Measurements from ENCODE around the gene PXYLP1. TPM values are rescaled to one million over a fixed set of nuclear protein-coding genes. Genes with fewer than 3 reads are reported as not detected.

The PXYLP1 gene
- total and polyA plus RNA-seq, 3 experiments from 2014 or later, result 6.6 to 9.5 (median 7.6) TPM

DNA sequence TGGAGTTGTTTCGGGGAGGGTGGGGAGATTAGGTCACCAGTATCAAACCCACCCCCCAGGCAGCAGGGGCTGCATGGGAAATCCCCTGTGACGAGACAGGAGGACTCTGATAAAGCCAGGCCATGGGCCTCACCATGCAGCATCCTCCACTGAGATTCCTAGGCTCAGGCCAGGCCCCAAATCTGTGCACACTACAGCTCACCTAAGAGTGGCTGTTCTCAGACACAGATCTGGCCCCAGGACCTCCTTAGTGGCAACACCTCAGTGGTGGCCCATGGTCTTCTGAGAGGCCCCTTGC is 29.0 kb downstream of the PXYLP1 start:
- DNase-seq, result no peak
- CTCF ChIA-PET, result no interaction called here
- H3K4me1 Mint-ChIP-seq, result peaks cover 15 to 30% (median 27%) of the 10 kb centered on the region in 3 donors
- H3K27me3 Mint-ChIP-seq, result no peaks in the 10 kb centered on the region
- Histone ChIP-seq H3K36me3 (ENCODE audit: insufficient read depth, low read length) (no peaks in the 10 kb centered on the region), H3K9me3 (ENCODE audit: low read length) (no peaks in the 10 kb centered on the region), H3K27me3 (ENCODE audit: insufficient read depth, low read length, poor library complexity, severe bottlenecking) (no peaks in the 10 kb centered on the region), H3K27ac (ENCODE audit: low read depth, low read length) (no peak overlapping the region), H3K4me3 (ENCODE audit: low read length) (no peak overlapping the region), H3K4me1 (ENCODE audit: insufficient read depth, low read length) (peaks cover 12% of the 10 kb centered on the region)
- H3K27ac Mint-ChIP-seq, result peak overlapping the region in 1 of 8 donors; percentile 54
- peaks cover 0 to 34% (median 13%) of the 10 kb centered on the region in 3 donors for H3K36me3 Mint-ChIP-seq
- POLR2A ChIA-PET, result no interaction called here
- H3K9me3 Mint-ChIP-seq, result no peaks in the 10 kb centered on the region
- H3K4me3 Mint-ChIP-seq, result no peak overlapping the region

DNA sequence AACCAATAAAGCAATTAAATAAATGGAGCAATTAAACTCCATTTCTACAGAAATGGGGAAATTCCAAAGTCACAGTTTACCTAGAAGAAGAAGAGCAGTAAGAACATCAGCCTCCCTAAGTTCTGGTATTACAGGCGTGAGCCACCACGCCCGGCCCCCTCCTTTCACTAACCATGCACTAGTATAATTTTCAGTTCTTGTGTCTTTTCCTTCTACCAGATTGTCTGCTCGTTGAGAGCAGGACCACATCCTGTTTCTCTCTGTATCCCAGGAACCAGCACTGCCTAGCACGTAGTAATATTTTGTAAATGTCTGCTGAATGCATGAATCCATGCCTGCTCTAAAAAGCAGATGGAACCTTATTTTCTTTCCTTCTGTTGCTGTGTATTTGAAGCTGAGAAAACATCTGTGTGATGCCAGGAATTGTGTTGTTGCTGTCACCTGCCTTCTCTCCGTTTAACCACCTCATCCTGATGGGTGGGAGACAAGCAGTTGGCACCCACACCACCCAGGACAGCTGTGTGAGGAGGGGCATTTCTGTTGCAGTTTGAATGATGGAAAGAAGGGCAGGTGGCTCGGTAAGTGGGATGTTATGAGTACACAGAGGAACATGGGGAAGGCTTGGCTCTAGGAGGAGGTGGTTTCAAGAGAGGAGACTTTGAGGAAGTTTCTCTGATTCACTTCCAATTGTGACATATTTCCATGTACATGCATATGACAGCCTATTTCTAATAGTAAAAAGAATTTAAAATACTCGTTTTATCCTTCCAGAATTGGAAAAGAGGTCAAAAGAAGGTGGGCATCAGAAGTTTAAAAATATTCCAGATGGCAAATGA is 30.1 kb downstream of the PXYLP1 start:
- peaks cover 15 to 33% (median 27%) of the 10 kb centered on the region in 3 donors for H3K4me1 Mint-ChIP-seq
- no peaks in the 10 kb centered on the region for H3K9me3 Mint-ChIP-seq
- no peaks in the 10 kb centered on the region for H3K27me3 Mint-ChIP-seq
- Histone ChIP-seq H3K9me3 (ENCODE audit: low read length) (no peaks in the 10 kb centered on the region), H3K4me3 (ENCODE audit: low read length) (no peak overlapping the region), H3K27ac (ENCODE audit: low read depth, low read length) (no peak overlapping the region), H3K27me3 (ENCODE audit: insufficient read depth, low read length, poor library complexity, severe bottlenecking) (no peaks in the 10 kb centered on the region), H3K4me1 (ENCODE audit: insufficient read depth, low read length) (peaks cover 12% of the 10 kb centered on the region), H3K36me3 (ENCODE audit: insufficient read depth, low read length) (no peaks in the 10 kb centered on the region)
- H3K27ac Mint-ChIP-seq, result peak overlapping the region in 5 of 8 donors; percentile 11 to 88 (median 29)
- no peak for DNase-seq
- POLR2A ChIA-PET, result no interaction called here
- CTCF ChIA-PET, result no interaction called here
- H3K4me3 Mint-ChIP-seq, result no peak overlapping the region
- H3K36me3 Mint-ChIP-seq, result peaks cover 0 to 34% (median 13%) of the 10 kb centered on the region in 3 donors

DNA sequence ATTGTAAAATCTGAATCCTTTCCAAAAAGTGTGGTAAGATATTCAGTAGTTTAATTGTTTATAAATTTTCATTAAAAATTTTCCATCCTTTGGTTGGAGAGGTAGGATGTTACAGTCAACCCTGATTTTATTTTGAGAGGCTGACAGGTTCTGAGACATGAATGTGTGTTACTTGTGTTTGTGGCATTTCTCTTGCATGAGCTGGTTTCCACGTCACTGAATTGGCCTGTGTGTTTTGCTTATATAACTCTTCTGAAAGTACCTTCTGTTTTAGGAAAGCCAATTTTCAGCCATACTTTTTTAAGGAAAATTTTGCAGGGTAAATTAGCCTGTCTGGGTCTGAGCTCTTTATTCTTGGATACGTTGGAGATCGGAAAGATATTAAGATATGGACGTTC is 30.7 kb downstream of the PXYLP1 start:
- Histone ChIP-seq H3K4me3 (ENCODE audit: low read length) (no peak overlapping the region), H3K36me3 (ENCODE audit: insufficient read depth, low read length) (no peaks in the 10 kb centered on the region), H3K27me3 (ENCODE audit: insufficient read depth, low read length, poor library complexity, severe bottlenecking) (no peaks in the 10 kb centered on the region), H3K27ac (ENCODE audit: low read depth, low read length) (no peak overlapping the region), H3K4me1 (ENCODE audit: insufficient read depth, low read length) (peaks cover 13% of the 10 kb centered on the region), H3K9me3 (ENCODE audit: low read length) (no peaks in the 10 kb centered on the region)
- H3K36me3 Mint-ChIP-seq, result peaks cover 0 to 39% (median 13%) of the 10 kb centered on the region in 3 donors
- DNase-seq, result no peak
- H3K27ac Mint-ChIP-seq, result no peak overlapping the region
- H3K9me3 Mint-ChIP-seq, result no peaks in the 10 kb centered on the region
- ChIA-PET CTCF (no interaction called here), POLR2A (no interaction called here)
- H3K4me3 Mint-ChIP-seq, result no peak overlapping the region
- peaks cover 21 to 40% (median 33%) of the 10 kb centered on the region in 3 donors for H3K4me1 Mint-ChIP-seq
- H3K27me3 Mint-ChIP-seq, result no peaks in the 10 kb centered on the region

DNA sequence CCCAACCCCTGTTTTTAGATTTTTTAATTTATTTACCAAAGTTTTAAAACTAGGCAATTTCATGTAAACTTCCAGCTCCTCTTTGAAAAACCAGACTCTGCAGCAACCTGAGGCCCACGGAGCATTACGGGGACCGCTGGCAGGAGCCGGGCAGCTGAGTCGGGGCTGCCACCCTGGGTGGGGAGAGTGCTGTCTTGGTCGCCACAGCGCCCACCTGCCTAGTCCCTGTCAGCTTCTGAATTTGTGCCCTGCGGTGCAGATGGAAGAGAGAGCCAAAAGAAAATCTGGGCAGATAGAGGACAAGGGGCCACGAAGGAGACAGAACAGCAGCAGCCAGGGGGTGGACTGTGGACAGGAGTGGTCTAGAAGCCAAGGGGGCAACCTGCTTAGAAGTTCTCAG is 34.6 kb downstream of the PXYLP1 start:
- peak overlapping the region; percentile 93 to 98 (median 96) for H3K27ac Mint-ChIP-seq
- Histone ChIP-seq H3K4me3 (ENCODE audit: low read length) (peak overlapping the region; percentile 71), H3K27me3 (ENCODE audit: insufficient read depth, low read length, poor library complexity, severe bottlenecking) (no peaks in the 10 kb centered on the region), H3K4me1 (ENCODE audit: insufficient read depth, low read length) (peaks cover 30% of the 10 kb centered on the region), H3K36me3 (ENCODE audit: insufficient read depth, low read length) (no peaks in the 10 kb centered on the region), H3K27ac (ENCODE audit: low read depth, low read length) (peak overlapping the region; percentile 34), H3K9me3 (ENCODE audit: low read length) (no peaks in the 10 kb centered on the region)
- POLR2A ChIA-PET, result interaction anchor here (0.6 to 3.7 kb wide), 7 partner anchors 9 to 414 kb away, joined by 3 to 87 read pairs (median 7); partner anchors contain the start of genes PXYLP1 and SLC25A36
- H3K9me3 Mint-ChIP-seq, result no peaks in the 10 kb centered on the region
- peak in 1 of 5 donors; percentile 21 for DNase-seq
- CTCF ChIA-PET, result interaction anchor here (1.0 to 5.7 kb wide), 8 partner anchors 10 to 186 kb away, joined by 3 to 64 read pairs (median 6); partner anchors contain the start of gene PXYLP1
- H3K4me1 Mint-ChIP-seq, result peaks cover 30 to 48% (median 40%) of the 10 kb centered on the region in 3 donors
- H3K4me3 Mint-ChIP-seq, result peak overlapping the region; percentile 88 to 98 (median 90)
- H3K36me3 Mint-ChIP-seq, result peaks cover 0 to 28% (median 14%) of the 10 kb centered on the region in 3 donors
- H3K27me3 Mint-ChIP-seq, result peaks cover 0 to 1% of the 10 kb centered on the region in 2 donors

DNA sequence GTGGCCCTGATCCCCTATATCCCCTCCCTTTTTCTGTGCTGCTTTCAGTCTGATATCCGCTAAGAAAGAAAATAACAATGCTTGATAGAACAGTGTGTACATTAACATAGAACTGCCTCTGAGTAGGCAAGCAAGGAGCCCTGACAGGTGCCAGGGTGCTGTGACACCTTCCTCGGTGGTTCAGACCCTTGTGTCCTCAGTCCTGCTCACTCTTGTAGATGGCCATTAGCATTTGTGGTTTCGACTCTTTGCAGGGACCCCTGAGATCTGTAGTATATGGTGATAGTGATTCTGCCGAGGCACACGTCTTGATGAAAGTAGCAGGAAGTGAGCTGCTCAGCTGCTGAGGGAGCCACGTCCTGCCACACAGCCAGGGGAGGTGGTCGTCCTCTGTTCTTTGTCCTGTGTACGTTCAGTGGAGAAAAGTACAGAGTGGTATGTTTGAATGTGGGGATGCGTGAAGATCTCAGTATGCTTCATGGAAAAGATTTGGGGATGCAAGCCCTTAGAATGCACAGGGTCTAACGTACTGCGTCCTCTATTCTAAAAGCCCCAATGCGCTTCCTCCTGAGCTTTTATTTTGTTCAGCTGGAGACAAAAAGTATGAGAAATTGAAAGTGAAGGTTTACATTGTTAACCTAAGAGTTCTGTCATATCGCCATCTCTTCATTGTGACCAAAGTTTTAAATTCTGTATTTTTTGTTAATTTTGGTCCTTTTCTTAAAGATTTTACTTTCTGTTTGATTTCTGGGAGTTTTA is 35.4 kb downstream of the PXYLP1 start:
- DNase-seq, result peak in 4 of 5 donors; percentile 19 to 74 (median 56)
- H3K36me3 ChIP-seq (ENCODE audit: insufficient read depth, low read length), result no peaks in the 10 kb centered on the region
- Mint-ChIP-seq H3K36me3 (peaks cover 0 to 20% (median 14%) of the 10 kb centered on the region in 3 donors), H3K27me3 (peaks cover 0 to 1% of the 10 kb centered on the region in 2 donors), H3K9me3 (no peaks in the 10 kb centered on the region), H3K4me3 (peak overlapping the region; percentile 88 to 98 (median 90)), H3K4me1 (peaks cover 30 to 41% (median 33%) of the 10 kb centered on the region in 3 donors), H3K27ac (peak overlapping the region; percentile 93 to 98 (median 96))
- no peaks in the 10 kb centered on the region for H3K27me3 ChIP-seq (ENCODE audit: insufficient read depth, low read length, poor library complexity, severe bottlenecking)
- no peaks in the 10 kb centered on the region for H3K9me3 ChIP-seq (ENCODE audit: low read length)
- peak overlapping the region; percentile 71 for H3K4me3 ChIP-seq (ENCODE audit: low read length)
- H3K27ac ChIP-seq (ENCODE audit: low read depth, low read length), result peak overlapping the region; percentile 34
- ChIA-PET CTCF (interaction anchor here (0.8 to 5.7 kb wide), 12 partner anchors 11 to 185 kb away, joined by 3 to 64 read pairs (median 4); partner anchors contain the start of gene PXYLP1), POLR2A (interaction anchor here (0.6 to 3.7 kb wide), 13 partner anchors 8 to 608 kb away, joined by 3 to 87 read pairs (median 4); partner anchors contain the start of genes PXYLP1 and SLC25A36)
- peaks cover 30% of the 10 kb centered on the region for H3K4me1 ChIP-seq (ENCODE audit: insufficient read depth, low read length)

DNA sequence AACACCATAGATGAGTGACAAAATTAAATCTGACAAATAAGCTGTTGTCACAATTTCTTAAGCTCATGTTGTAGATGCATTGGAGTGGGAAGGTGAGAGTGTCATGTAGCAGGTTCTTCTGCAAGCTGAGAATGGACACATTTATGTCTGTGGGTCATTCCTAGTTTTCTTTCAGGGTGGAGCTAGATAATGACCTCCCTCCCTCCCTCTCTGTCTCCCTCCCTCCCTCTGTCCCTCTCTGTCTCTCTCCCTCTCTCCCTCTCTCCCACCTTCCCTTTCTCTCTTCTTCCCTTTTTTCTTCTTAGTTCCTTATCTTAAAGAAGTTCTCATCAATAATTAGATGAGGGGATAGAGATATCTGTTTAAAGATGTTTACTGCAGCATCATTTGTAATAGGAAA is 36.0 kb downstream of the PXYLP1 start:
- peak overlapping the region; percentile 88 to 98 (median 90) for H3K4me3 Mint-ChIP-seq
- peaks cover 30% of the 10 kb centered on the region for H3K4me1 ChIP-seq (ENCODE audit: insufficient read depth, low read length)
- CTCF ChIA-PET, result interaction anchor here (0.8 to 5.7 kb wide), 9 partner anchors 11 to 42 kb away, joined by 3 to 64 read pairs (median 7); partner anchors contain the start of gene PXYLP1
- no peaks in the 10 kb centered on the region for H3K9me3 ChIP-seq (ENCODE audit: low read length)
- peak overlapping the region; percentile 71 for H3K4me3 ChIP-seq (ENCODE audit: low read length)
- no peaks in the 10 kb centered on the region for H3K27me3 ChIP-seq (ENCODE audit: insufficient read depth, low read length, poor library complexity, severe bottlenecking)
- no peaks in the 10 kb centered on the region for H3K9me3 Mint-ChIP-seq
- DNase-seq, result no peak
- peak overlapping the region; percentile 34 for H3K27ac ChIP-seq (ENCODE audit: low read depth, low read length)
- H3K4me1 Mint-ChIP-seq, result peaks cover 30 to 41% (median 33%) of the 10 kb centered on the region in 3 donors
- peaks cover 0 to 1% of the 10 kb centered on the region in 2 donors for H3K27me3 Mint-ChIP-seq
- no peaks in the 10 kb centered on the region for H3K36me3 ChIP-seq (ENCODE audit: insufficient read depth, low read length)
- H3K27ac Mint-ChIP-seq, result peak overlapping the region; percentile 93 to 98 (median 96)
- POLR2A ChIA-PET, result interaction anchor here (0.7 to 3.7 kb wide), 10 partner anchors 9 to 608 kb away, joined by 3 to 87 read pairs (median 4); partner anchors contain the start of genes PXYLP1 and SLC25A36
- peaks cover 0 to 15% (median 13%) of the 10 kb centered on the region in 3 donors for H3K36me3 Mint-ChIP-seq

DNA sequence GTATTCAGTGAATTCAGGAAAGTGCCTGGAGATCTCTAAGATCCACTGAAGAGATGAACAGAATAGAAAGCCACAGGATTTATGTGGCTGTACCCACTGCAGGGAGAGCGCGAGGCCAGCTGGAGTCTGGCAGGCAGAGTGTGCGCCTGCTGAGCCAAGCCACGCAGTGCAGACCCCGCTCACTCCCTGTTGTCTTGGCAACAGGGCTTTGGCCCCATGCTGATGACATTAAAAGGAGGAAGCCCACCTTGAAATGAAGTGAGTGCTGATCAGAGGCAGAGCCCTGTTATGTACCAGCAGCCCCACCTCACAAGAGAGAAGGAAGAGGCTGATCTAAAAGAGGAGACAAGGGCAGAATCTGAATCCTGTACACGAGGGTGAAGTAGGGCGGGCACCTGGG is 36.7 kb downstream of the PXYLP1 start:
- peaks cover 0 to 1% of the 10 kb centered on the region in 2 donors for H3K27me3 Mint-ChIP-seq
- Histone ChIP-seq H3K36me3 (ENCODE audit: insufficient read depth, low read length) (no peaks in the 10 kb centered on the region), H3K27ac (ENCODE audit: low read depth, low read length) (no peak overlapping the region), H3K27me3 (ENCODE audit: insufficient read depth, low read length, poor library complexity, severe bottlenecking) (no peaks in the 10 kb centered on the region), H3K4me3 (ENCODE audit: low read length) (no peak overlapping the region), H3K9me3 (ENCODE audit: low read length) (no peaks in the 10 kb centered on the region), H3K4me1 (ENCODE audit: insufficient read depth, low read length) (peaks cover 30% of the 10 kb centered on the region)
- peak overlapping the region in 6 of 8 donors; percentile 58 to 98 (median 96) for H3K27ac Mint-ChIP-seq
- ChIA-PET CTCF (interaction anchor here (4.1 to 5.7 kb wide), 2 partner anchors 13 to 37 kb away, joined by 23 to 64 read pairs; partner anchors contain the start of gene PXYLP1), POLR2A (interaction anchor here (0.9 to 3.7 kb wide), 3 partner anchors 37 to 44 kb away, joined by 4 to 87 read pairs (median 10); partner anchors contain the start of gene PXYLP1)
- DNase-seq, result peak in 1 of 5 donors; percentile 16
- peaks cover 30 to 47% (median 40%) of the 10 kb centered on the region in 3 donors for H3K4me1 Mint-ChIP-seq
- no peaks in the 10 kb centered on the region for H3K9me3 Mint-ChIP-seq
- H3K4me3 Mint-ChIP-seq, result peak overlapping the region; percentile 40 to 92 (median 90)
- peaks cover 0 to 12% (median 12%) of the 10 kb centered on the region in 3 donors for H3K36me3 Mint-ChIP-seq

Data from CD8-positive, alpha-beta memory T cell (primary cell).